HepG2 (cell line): ENCODE results near the gene RYK. TPM values are rescaled to one million over a fixed set of nuclear protein-coding genes. Genes with fewer than 3 reads are reported as not detected.

ENCODE experiments used
- ATAC-seq: fragments of 200-7000 bp; cut with Tn5 transposase; 3 replicates; pipeline ENCODE4 v1.9.1; 2020; ENCODE audit warnings: mild to moderate bottlenecking, moderate library complexity
- BruUV-seq: library from RNA; stranded (reverse); fragments of 400-500 nt; replicated peaks from 2 replicates; lab custom pipeline; 2021; lab: Mats Ljungman, UMichigan
- CTCF ChIA-PET: fragments of 300-600 bp; formaldehyde crosslinking; extraction: SDS; loops from one replicate; lab custom pipeline; 2021; ENCODE audit warnings: low total read pairs, inconsistent platforms, low intra/inter-chr PET ratio; lab: Yijun Ruan, JAX
- POLR2A ChIA-PET: fragments of 350-600 bp; sonication (Branson Sonifier 250); formaldehyde crosslinking; loops from one replicate; lab custom pipeline; 2020; ENCODE audit warnings: antibody characterized with exemption, inconsistent platforms; lab: Yijun Ruan, JAX
- DNase-seq: peaks from one replicate; pipeline ENCODE4 v3.0.0-alpha.2; 2015; ENCODE audit warnings: low spot score
- FAIRE-seq: peaks from 3 replicates; lab custom pipeline; 2011; peaks lifted over from hg19 to GRCh38; lab: Jason Lieb, UNC
- H2AFZ ChIP-seq: one replicate; pipeline ENCODE4 v1.6.1; 2011; ENCODE audit warnings: low read length, inconsistent platforms
- H3K27ac ChIP-seq: fragments of 300-600 bp; 3 replicates; pipeline ENCODE4 v1.8.0; 2011; ENCODE audit warnings: mixed run types, mild to moderate bottlenecking, mixed read lengths, low read length, inconsistent platforms; ENCODE audit not compliant: insufficient read depth; ENCODE audit errors: extremely low read length
- H3K27me3 ChIP-seq, 2 experiments: fragments of 200-600 bp in 1 of 2; 2 replicates in 1 of 2; 3 replicates in 1 of 2; pipeline versions ENCODE4 v1.6.0 to v1.8.0; 2011; ENCODE audit warnings: low read length in 2 of 2, mild to moderate bottlenecking in 2 of 2, moderate library complexity in 2 of 2, inconsistent platforms in 1 of 2; ENCODE audit not compliant: insufficient read depth in 2 of 2, control insufficient read depth in 1 of 2
- H3K36me3 ChIP-seq, 2 experiments: fragments of 200-600 bp in 1 of 2; replicated peaks in 1 of 2; 2 replicates in 1 of 2; 3 replicates in 1 of 2; pipeline versions ENCODE4 v1.5.1 to v1.8.0; 2011; ENCODE audit warnings: low read length in 2 of 2, inconsistent platforms in 1 of 2; ENCODE audit not compliant: insufficient read depth in 2 of 2, control insufficient read depth in 1 of 2
- H3K4me1 ChIP-seq: 2 replicates; pipeline ENCODE4 v1.5.1; 2012; ENCODE audit warnings: low read length, inconsistent platforms; ENCODE audit not compliant: insufficient read depth
- H3K4me2 ChIP-seq: 2 replicates; pipeline ENCODE4 v1.6.0; 2011; ENCODE audit warnings: low read depth, low read length, inconsistent platforms
- H3K4me3 ChIP-seq, 3 experiments: fragments of 200-600 bp in 1 of 3; sonication (generic), shearing (Covaris generic) in 1 of 3; replicated peaks in 1 of 3; 2 replicates each; pipeline ENCODE4 v1.5.1; 2011 to 2016; ENCODE audit warnings: low read length in 3 of 3, inconsistent platforms in 2 of 3, low read depth in 2 of 3, mild to moderate bottlenecking in 2 of 3, control low read depth in 1 of 3, mixed read lengths in 1 of 3; ENCODE audit not compliant: insufficient read depth in 1 of 3
- H3K79me2 ChIP-seq: one replicate; pipeline ENCODE4 v1.6.1; 2011; ENCODE audit warnings: low read length, inconsistent platforms; ENCODE audit not compliant: insufficient read depth
- H3K9ac ChIP-seq: 2 replicates; pipeline ENCODE4 v1.6.0; 2011; ENCODE audit warnings: mild to moderate bottlenecking, low read depth, low read length, inconsistent platforms; ENCODE audit not compliant: insufficient read depth
- H3K9me3 ChIP-seq: 2 replicates; pipeline ENCODE4 v1.5.1; 2012; ENCODE audit warnings: mild to moderate bottlenecking, low read length
- H4K20me1 ChIP-seq: 2 replicates; pipeline ENCODE4 v1.6.0; 2011; ENCODE audit warnings: inconsistent platforms, mild to moderate bottlenecking, low read length, moderate library complexity; ENCODE audit not compliant: insufficient read depth
- AGO2 ChIP-seq: fragments of 200-400 bp; formaldehyde crosslinking; optimal IDR thresholded peaks from 2 replicates; pipeline ENCODE3; 2017; ENCODE audit warnings: mild to moderate bottlenecking, low read depth, low read length, moderate library complexity
- CCDC6 ChIP-seq: sonication (generic); formaldehyde crosslinking; IDR thresholded peaks from 2 replicates; pipeline ENCODE4 v1.8.1; 2022; ENCODE audit warnings: mild to moderate bottlenecking, missing genetic modification reagents, moderate library complexity
- GABPA ChIP-seq, 2 experiments: IDR thresholded peaks; 2 replicates each; pipeline ENCODE4 v1.6.1; 2011 to 2016; ENCODE audit warnings: low read depth in 2 of 2, low read length in 1 of 2, missing biosample characterization in 1 of 2, missing genetic modification characterization in 1 of 2
- MIXL1 ChIP-seq: IDR thresholded peaks from 2 replicates; pipeline ENCODE4 v1.6.1; 2016
- MZF1 ChIP-seq: sonication (generic); formaldehyde crosslinking; IDR thresholded peaks from 2 replicates; pipeline ENCODE4 v1.8.1; 2023; ENCODE audit warnings: mild to moderate bottlenecking, missing genetic modification reagents, borderline replicate concordance
- RARA ChIP-seq: IDR thresholded peaks from 2 replicates; pipeline ENCODE4 v1.6.1; 2016; ENCODE audit warnings: missing genetic modification reagents, missing compliant biosample characterization
- RXRA ChIP-seq: sonication (generic); formaldehyde crosslinking; IDR thresholded peaks from 2 replicates; pipeline ENCODE4 v1.5.1; 2020; ENCODE audit warnings: missing genetic modification reagents
- SAP130 ChIP-seq: IDR thresholded peaks from 2 replicates; pipeline ENCODE4 v1.6.1; 2016; ENCODE audit warnings: low read depth
- ZNF44 ChIP-seq: sonication (generic); formaldehyde crosslinking; IDR thresholded peaks from 2 replicates; pipeline ENCODE4 v1.5.1; 2020; ENCODE audit warnings: mild to moderate bottlenecking, missing genetic modification reagents
- ZNF614 ChIP-seq: IDR thresholded peaks from 2 replicates; pipeline ENCODE4 v1.6.1; 2018; ENCODE audit warnings: missing biosample characterization, missing genetic modification reagents, inconsistent platforms, borderline replicate concordance
- WGBS: methylation state at CpG from one replicate; pipeline ENCODE4 v1.1.6; 2017; ENCODE audit warnings: low lambda C conversion rate; 5-methylcytosine and 5-hydroxymethylcytosine counted together
- in situ Hi-C: cut with HindIII; loops from 2 replicates; pipeline ENCODE4 v1.10.0; 2017; ENCODE audit warnings: low pct_unique_long_range_greater_than_20kb; ENCODE audit not compliant: extremely low pct_ligation_motif_present
- intact Hi-C: fragments of 100-400 bp; cut with micrococcal nuclease; formaldehyde crosslinking; loops from one replicate; pipeline ENCODE4 v1.10.0; 2022; ENCODE audit not compliant: unreplicated experiment
- polyA plus RNA-seq, 8 experiments: library from polyadenylated mRNA; depleted of rRNA in 3 of 8; stranded (reverse) in 7 of 8; unstranded in 1 of 8; fragments of >200 nt; fragmentation: Illumina TruSeq in 4 of 8; extraction: Trizol in 4 of 8; gene quantifications; 2 replicates each; pipeline versions ENCODE4 v1.2.1 to v1.2.3, GENCODE V29; 2011 to 2016; ENCODE audit warnings: low read depth in 4 of 8, missing spikeins in 1 of 8, mixed read lengths in 1 of 8; ENCODE audit not compliant: insufficient read depth in 1 of 8
- total RNA-seq, 5 experiments: library from RNA; depleted of rRNA; stranded (reverse); fragments of >200 nt; fragmentation: Illumina TruSeq; extraction: Trizol; gene quantifications; 2 replicates each; pipeline ENCODE4 v1.2.3, GENCODE V29; 2016; ENCODE audit warnings: low read depth in 1 of 5
- TF ChIP-seq, protein P1 (sequence below): IDR thresholded peaks from 2 replicates; pipeline ENCODE4 v1.6.1; 2016

Gene RYK
- total and polyA plus RNA-seq, 2 of the 13 experiments (the other 11 are each of a cell fraction or from before 2014, with no cell fraction given), result 35.0 to 66.2 TPM

DNA sequence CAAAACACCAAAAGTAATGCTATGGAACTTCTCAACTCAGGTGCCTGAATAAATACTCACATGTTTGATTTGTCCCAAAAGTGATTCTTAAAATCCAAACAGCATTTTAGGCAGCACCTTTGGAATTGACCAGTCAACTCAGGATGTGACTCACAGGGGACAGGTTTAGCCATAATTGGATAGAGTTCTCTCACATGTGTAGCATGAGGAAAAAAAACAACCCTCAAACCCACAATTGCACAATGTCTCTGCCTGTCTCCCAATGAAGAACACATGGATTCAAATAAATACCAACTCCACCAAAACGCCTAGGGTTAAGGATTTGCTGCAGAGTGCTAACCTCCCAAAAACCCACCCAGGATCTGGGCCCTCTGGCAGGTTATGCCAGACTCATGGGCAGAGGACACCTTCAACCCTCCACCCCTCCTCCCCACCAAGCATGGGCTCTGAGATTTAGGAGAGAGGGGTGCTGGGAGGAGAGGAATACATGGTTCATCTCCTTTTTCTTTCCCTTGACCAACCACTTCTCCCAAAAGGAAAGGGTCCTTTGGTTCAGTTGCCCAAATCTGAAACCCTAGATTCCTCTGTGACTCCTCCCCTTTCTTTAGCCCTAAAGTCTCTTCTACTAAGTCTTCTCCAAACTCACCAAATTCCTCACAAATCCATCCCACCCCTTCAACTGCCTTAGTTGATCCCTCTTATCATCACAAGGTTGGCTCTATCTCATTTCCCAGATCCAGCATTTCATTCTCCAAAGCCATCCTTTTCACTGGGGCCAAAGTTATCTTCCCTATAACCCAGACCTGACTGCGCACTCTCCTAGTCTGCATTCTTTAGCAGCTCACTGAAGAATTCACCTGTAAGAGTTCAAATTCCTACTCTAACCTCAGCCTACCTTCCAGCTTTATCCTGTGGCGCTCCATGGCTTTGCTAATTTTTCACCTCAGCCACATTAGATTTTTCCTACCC lies 7.7 kb downstream of the RYK start (continued):
- 0 out of 2 replicates have a peak, but pooled peaks have one; percentile 39 for TF ChIP-seq MIXL1 (CRISPR knock-in tag)

DNA sequence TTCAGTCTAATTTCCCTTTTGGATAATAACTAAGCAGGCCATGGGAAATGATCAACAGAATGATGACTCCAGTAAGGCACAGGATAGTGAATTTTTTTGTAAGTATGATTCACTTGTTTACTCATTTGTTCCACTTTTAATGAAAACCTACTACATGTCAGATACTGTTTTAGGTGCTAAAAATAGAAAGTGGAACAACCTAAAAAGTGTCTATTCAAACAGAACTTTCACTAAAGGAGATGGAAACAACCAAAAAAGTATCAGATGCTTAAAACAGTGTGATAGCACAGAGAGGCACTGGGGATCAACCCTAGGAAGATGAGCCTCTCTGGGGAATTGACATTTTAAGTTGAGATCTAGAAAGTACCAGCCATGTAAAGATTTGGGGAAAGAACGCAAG lies 11.1 kb downstream of the RYK start:
- TF ChIP-seq ZNF44 (CRISPR knock-in tag), result no peak
- H2AFZ ChIP-seq, result no peak overlapping the region
- H4K20me1 ChIP-seq, result peaks cover 37% of the 10 kb centered on the region
- BruUV-seq, result no TSS peak
- WGBS, result 97% methylated on average over 1 of the region's 1 CpG
- no peak overlapping the region for H3K27ac ChIP-seq
- in situ Hi-C loops, result no loop called here
- peaks cover 100% of the 10 kb centered on the region for H3K79me2 ChIP-seq
- ChIA-PET POLR2A (no interaction called here), CTCF (no interaction called here)
- no peaks in the 10 kb centered on the region for H3K36me3 ChIP-seq
- peaks cover 78% of the 10 kb centered on the region for H3K4me1 ChIP-seq
- H3K27me3 ChIP-seq, result no peaks in the 10 kb centered on the region
- no peaks in the 10 kb centered on the region for H3K9me3 ChIP-seq
- no peak for ATAC-seq
- DNase-seq, result no peak
- no peak for FAIRE-seq
- H3K9ac ChIP-seq, result no peak overlapping the region
- intact Hi-C loops, result no loop called here
- H3K4me3 ChIP-seq, result no peak overlapping the region
- H3K4me2 ChIP-seq, result no peak overlapping the region

DNA sequence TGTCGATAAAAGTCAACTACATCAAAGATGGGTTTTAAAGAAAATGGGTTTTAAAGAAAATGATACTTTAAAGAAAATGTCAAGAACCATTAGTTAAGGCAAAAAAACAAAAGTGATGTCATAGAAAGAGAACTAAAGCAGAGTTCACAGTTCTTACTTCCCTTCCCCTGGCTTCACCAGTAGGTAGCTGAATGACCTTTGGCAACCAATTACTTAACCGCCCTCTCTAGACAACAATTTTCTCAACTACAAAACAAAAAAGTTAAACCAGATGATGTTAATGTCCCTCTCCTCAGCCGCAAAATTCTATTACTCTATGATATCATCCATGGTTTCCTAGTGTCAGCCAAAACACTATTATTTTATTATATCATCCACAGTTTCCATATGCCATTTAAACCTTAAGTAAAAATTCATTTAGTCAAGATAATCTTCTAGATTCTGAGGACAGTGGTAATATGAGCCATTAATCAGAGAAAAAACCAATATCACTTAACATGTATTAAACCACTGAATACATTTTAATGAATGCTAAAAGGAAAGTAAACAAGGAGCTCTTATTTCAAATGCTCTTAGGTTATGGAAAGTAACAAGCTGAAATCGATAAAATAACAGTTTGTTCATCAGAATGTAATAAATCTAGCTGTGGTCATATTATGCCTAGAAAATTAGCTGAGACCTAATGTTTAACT lies 13.1 kb downstream of the RYK start:
- DNase-seq (peak; percentile 27), ATAC-seq (peak; percentile 64; the same call in 2 of the 3 replicates), FAIRE-seq (no peak)
- WGBS, result 59% methylated on average over 4 of the region's 4 CpGs
- H3K27me3 ChIP-seq, result no peaks in the 10 kb centered on the region
- ChIA-PET CTCF (no interaction called here), POLR2A (interaction anchor here (1.3 kb wide), 2 partner anchors 13 to 137 kb away, joined by 3 read pairs; partner anchors contain the start of genes AMOTL2 and RYK)
- no peak overlapping the region for H3K4me3 ChIP-seq
- H3K27ac ChIP-seq, result no peak overlapping the region
- BruUV-seq, result TSS peak; percentile 9
- H4K20me1 ChIP-seq, result peaks cover 19% of the 10 kb centered on the region
- in situ Hi-C loops, result no loop called here
- H3K4me1 ChIP-seq, result peaks cover 59% of the 10 kb centered on the region
- no peak overlapping the region for H2AFZ ChIP-seq
- peaks cover 100% of the 10 kb centered on the region for H3K79me2 ChIP-seq
- peak overlapping the region; percentile 16 for H3K4me2 ChIP-seq
- intact Hi-C loops, result no loop called here
- no peaks in the 10 kb centered on the region for H3K9me3 ChIP-seq
- no peak overlapping the region for H3K9ac ChIP-seq
- no peaks in the 10 kb centered on the region for H3K36me3 ChIP-seq
- TF ChIP-seq AGO2 (no peak), ZNF614 (CRISPR knock-in tag) (no peak), CCDC6 (CRISPR knock-in tag) (no peak), GABPA (IDR thresholded peaks at IDR 0.05; ENCODE audit: low read depth, low read length) (no peak), GABPA (CRISPR knock-in tag; IDR thresholded peaks at IDR 0.05; ENCODE audit: low read depth) (no peak), MZF1 (CRISPR knock-in tag) (no peak), RARA (CRISPR knock-in tag) (peak; percentile 44), RXRA (CRISPR knock-in tag) (no peak), SAP130 (CRISPR knock-in tag) (peak; percentile 32; the same call in 1 of the 2 replicates)
- TF ChIP-seq, protein P1, sequence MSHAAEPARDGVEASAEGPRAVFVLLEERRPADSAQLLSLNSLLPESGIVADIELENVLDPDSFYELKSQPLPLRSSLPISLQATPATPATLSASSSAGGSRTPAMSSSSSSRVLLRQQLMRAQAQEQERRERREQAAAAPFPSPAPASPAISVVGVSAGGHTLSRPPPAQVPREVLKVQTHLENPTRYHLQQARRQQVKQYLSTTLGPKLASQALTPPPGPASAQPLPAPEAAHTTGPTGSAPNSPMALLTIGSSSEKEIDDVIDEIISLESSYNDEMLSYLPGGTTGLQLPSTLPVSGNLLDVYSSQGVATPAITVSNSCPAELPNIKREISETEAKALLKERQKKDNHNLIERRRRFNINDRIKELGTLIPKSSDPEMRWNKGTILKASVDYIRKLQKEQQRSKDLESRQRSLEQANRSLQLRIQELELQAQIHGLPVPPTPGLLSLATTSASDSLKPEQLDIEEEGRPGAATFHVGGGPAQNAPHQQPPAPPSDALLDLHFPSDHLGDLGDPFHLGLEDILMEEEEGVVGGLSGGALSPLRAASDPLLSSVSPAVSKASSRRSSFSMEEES (CRISPR knock-in tag), result no peak
